Anterior cingulate cortex (tissue), 58 donors: ENCODE data around the gene CAMTA1.
"Not testable (repeated sequence)": the region's sequence is repeated elsewhere in the genome, so short reads cannot be mapped to it uniquely, and the experiment has no call there.

ENCODE experiments used
- DNase-seq, 58 donors: peaks; one replicate each; lab custom pipeline; 2025; lab: John Stamatoyannopoulos, UW

The CAMTA1 gene

GRCh38 chr1:6785318-6785727, at the start of gene CAMTA1:
TSS of gene CAMTA1 (plus strand) at chr1:6785454. CDS start at chr1:6785531, 77 bp downstream.
- no peak for DNase-seq

DNA sequence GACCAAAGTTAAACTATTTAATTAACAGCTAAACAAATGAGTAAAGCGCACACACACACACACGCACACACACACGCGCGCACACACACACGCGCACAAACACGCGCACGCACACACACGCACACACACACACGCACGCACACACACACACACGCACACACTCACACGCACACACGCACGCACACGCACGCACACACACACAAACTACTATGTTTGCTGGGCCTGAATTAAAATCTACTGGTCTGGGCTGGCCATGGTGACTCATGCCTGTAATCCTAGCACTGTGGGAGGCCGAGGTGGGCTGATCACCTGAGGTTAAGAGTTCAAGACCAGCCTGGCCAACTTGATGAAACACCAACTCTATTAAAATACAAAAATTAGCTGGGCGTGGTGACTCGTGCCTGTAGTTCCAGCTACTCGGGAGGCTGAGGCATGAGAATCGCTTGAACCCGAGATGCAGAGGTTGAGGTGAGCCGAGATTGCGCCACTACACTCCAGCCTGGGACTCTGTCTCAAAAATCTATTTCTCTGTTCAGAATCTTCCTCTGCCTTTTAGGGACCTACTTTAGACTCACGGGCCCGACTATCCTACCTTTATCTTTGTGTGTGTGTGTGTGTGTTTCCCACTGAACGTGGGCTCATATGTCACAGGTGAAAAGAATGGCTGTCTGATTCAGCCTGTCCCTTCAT, 46.1 kb upstream of the CAMTA1 start:
- no peak for DNase-seq

GRCh38 chr1:6742676-6743188, 42.5 kb upstream of the CAMTA1 start:
- DNase-seq, result not testable (repeated sequence)

DNA sequence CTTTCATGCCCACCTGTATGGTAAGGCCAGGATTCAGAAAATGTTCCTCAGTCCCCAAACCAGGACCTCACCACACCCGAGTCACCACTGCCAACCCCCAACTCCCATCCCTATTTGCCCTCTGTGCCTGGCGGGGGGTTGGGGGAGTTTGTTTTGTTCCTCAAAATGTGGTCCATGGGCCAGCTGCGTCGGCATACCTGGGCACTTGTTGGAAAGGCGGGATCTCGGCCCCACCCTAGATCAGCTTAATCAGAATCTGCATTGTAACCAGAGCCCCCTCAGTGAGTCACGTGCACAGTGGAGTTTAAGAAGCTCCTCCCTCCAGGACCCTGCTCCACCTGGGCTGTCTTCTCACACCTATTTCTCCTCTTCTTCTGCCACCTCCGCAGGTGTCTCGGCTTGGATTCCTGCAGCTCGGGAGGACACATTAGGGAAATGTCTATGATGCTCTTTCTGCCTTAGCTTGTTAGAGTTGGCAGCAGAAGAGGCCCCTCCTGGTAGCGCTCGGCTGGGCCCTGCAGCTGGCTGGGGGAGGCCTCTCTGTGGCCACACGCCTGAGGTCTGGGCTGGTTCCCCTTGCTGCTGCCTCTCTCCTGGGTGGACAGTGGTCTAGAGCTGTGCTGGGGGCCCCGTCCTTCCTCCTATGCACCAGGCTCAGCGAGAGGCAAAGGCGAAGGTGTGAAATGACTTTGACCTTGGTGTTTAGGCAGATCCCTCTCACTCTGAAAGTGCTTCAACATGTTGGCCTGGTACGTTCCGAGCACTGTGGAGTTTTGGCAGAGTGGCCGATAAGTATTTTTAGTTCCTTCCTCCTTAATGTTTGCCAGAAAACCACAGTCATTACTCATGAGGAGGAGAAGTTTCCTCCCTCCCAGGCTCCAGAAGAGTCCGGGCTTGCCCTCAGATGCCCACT, 41.8 kb upstream of the CAMTA1 start:
- DNase-seq, result peak in 25 of 58 donors; percentile 3 to 39 (median 11)

DNA sequence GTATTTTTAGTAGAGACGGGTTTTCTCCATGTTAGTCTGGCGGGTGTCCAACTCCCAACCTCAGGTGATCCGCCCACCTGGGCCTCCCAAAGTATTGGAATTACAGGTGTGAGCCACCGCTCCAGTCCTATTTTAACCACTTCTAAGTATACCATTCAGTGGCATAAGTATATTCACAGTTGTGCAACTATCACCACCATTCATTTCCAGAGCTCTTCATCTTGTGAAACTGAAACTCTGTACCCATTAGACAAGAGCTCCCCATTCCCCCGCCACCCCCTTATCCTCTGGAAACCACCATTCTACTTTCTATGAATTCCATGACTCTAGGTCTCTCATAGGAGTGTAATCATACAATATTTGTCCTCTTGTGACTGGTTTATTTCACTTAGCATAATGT, 40.2 kb upstream of the CAMTA1 start:
- DNase-seq, result no peak

DNA sequence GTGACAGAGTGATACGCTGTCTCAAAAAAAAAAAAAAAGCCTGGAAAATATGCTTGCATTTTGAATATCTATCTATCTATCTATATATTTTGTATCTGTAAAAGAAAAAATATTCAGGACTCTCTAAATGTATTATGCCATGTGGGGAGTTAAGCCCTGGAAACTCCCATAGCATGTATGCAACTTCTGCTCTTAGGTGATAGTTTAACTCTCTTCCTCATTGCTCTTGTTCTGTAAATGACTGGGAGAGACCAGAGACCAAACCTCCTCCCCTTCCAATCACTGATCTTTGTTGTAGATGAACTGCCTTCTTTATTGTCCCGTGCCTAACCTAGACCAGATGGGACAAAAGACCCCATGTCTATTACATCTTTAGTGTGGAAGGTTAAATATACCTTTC, 37.6 kb upstream of the CAMTA1 start:
- no peak for DNase-seq

- DNase-seq, result no peak
These were observed 34.8 kb upstream of the CAMTA1 start for GRCh38 chr1:6750490-6750889.

DNA sequence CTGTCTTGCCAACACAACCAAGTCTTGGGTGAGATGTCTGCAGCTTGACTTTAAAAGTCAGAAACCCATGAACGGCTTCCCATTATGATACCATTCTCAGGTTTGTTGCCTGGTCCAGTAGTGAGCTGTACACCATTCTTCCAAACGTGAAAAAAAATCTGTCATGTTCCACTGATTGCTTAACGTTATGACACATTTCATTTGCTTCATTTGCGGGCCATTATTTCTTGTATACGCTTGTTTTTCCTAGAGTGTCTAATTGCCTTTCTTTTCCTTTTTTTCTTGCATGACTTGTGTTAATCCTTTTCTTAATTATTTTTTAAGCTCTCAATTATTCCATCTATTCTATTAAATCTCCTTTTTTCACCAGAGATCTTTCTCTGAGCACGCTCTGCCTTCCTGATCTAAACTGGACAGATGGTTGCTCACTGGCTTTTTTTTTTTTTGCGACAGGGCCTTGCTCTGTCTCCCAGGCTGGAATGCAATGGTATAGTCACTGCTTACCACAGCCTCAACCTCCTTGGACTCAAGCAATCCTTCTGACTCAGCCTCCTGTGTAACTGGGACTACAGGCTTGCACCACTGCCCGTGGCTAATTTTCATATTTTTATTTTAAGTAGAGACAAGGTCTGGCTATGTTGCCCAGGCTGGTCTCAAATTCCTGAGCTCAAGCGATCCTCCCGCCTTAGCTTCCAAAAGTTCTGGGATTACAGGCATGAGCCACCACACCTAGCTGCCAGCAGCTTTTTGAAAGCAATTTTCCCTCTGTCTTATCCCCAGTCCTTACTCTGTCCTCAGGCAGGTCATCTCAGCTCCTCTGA, 31.7 kb upstream of the CAMTA1 start:
- DNase-seq, result no peak

GRCh38 chr1:6756457-6756856, 28.8 kb upstream of the CAMTA1 start:
- no peak for DNase-seq

- no peak for DNase-seq
These were observed 27.4 kb upstream of the CAMTA1 start for GRCh38 chr1:6757719-6758435.

DNA sequence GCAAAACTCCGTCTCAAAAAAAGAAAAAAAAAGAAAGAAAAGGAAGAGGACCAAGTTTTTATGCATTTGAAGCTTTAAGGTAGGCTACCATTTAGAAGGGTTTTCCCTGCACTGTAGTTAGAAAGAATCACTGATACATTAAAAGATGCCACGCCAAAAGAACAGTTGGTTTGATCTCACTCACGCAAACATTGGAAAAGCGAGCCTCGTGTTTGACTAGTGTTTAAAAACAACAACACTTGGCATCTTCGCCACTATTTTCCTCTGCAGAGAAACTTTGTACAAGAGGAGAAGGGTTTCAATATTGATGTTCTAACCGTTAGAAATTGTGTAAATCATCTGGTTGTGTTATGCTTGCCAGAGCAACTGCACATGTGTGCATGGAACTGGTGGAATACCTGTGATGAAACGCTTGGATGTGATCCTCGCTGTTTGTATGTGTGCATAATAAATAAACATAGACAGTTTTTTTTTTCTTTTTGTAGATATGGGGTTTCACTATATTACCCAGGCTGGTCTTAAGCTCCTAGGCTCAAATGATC, 24.0 kb upstream of the CAMTA1 start:
- DNase-seq, result no peak

DNA sequence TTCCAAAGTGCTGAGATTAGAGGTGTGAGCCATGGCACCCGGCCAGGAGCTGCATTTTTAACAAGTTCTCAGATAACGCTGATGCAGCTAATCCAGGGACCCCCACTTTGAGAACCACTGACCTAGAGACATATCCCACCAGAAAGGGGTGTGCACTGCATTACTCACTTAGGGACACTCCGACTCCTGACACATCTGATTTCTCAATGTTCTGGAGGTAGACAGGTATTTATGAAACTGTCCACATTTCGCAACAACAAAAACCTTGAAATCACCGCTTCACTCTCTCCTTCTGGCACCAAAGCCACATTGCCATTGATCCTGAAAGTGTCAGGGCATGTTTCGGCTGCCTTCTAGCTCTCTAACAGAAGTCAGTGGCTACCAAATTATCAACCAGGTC, 23.2 kb upstream of the CAMTA1 start:
- no peak for DNase-seq

DNA sequence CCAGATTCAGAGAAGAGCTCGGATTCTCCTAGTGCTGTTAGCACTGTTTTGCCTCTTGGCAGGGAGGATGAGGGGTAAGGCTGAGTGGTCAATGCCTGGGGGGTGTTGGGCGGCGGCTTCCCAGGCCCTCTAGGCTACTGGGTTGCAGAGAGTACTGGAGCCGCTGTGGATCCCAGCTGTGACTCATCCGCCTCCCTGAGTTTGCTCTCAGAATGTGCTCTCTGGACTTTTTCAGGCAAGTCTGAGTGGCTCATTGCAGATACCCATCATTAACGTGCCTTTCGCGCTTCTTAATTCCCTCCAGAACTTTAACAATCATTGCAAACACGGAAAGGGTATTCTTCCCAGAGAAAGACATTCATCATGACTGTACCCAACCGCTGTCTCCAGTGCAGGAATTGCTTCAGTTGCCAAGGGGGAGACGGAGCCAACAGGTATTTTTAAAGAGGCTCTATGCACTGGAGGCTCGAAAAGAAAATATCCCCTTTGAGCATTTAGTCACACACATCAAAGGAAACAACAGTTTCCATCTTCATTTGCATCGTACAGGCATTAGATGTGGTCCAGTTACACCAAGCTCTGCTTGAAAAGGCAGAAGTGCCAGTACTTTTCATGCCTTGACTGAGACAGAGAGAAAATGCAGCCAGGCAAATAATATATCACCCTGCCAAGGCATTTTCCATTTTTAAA, 14.4 kb upstream of the CAMTA1 start:
- no peak for DNase-seq

GRCh38 chr1:6771441-6771769, 13.8 kb upstream of the CAMTA1 start:
- no peak for DNase-seq

DNA sequence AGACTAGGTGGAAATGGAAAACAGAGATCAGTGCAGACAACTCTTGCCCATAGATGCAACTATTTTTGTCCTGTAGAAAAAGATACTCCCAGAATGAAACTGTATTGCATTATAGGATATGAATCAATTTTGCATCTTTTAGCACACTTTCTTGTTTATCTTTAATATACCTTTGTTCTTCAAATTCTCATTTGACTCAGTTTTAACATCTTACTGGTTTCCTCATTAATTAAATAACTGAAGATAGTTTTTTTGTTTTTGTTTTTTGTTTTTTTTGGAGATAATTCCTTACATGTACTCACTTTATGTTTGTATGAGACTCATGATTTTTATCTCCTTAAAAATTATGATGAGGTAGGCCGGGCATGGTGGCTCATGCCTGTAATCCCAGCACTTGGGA, 10.9 kb upstream of the CAMTA1 start:
- DNase-seq, result no peak

- DNase-seq, result no peak
These were observed 9.8 kb upstream of the CAMTA1 start for GRCh38 chr1:6775261-6776043.

DNA sequence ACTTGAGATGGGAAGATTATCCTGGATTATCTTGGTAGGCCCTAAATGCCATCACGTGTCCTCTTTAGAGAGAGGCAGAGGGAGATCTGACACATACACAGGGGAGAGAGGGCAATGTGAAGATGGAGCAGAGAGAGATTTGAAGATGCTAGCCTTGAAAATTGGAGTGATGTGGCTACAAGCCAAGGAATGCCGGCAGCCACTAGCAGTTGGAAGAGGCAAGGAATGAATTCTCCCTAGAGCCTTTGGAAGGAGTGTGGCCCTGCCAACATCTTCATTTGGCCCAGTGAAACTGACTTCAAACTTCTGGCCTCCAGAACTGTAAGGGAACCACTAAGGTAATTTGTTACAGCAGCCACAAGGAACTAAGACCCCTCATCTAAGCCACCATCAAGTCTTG, 8.9 kb upstream of the CAMTA1 start:
- no peak for DNase-seq

- DNase-seq, result no peak
These were observed 8.4 kb upstream of the CAMTA1 start for GRCh38 chr1:6776895-6777294.

DNA sequence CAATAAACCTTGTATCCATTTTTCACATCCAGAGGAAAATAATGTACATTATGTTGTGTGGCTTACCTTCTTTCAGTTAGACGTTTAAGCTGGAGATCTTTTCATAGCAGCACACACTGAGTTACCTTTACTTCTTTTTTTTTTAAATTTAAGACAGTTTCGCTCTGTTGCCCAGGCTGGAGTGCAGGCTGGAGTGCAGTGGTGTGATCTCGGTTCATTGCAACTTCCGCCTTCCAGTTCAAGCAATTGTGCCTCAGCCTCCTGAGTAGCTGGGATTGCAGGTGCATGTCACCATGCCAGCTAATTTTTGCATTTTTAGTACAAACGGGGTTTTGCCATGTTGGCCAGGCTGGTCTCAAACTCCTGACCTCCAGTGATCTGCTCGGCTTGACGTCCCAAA, 7.4 kb upstream of the CAMTA1 start:
- no peak for DNase-seq
